GM18508 (cell line): ENCODE measurements around the gene ZNF454.

ENCODE experiments used
- ATAC-seq: cut with Tn5 transposase; IDR thresholded peaks from one replicate; pipeline ENCODE4 v1.9.1; 2021; ENCODE audit warnings: moderate number of reproducible peaks; ENCODE audit not compliant: insufficient read depth, unreplicated experiment

Gene ZNF454

DNA sequence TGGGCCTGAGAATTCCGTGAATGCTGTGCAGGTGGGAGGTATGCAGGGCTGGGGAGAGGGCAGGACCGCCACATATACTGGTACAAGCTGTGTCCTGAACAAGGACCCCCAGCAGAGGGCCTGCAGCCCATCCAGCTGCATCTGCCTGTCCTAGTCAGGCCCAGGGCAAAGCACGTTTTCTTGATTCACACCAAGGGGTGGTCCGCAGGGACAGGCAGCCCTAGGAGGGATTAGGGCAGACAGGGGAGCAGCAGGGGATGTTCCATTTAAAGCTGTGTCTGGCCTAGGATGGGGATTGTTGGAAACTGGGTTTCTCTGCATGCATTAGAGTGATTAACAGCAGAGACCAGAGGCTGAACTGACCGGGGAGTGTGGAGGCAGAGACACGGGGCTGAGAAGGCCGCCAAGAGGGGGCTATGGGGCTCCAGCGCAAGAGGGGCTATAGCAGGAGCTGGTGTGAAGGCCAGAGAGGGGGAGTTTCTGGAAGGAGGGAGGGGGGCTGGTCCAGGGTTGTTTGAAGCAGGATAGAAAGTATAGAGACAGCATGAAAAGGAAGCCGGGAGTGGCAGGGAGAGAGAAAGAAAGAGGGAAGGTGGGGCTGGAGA lies 51.4 kb downstream of the ZNF454 start:
- no peak for ATAC-seq

DNA sequence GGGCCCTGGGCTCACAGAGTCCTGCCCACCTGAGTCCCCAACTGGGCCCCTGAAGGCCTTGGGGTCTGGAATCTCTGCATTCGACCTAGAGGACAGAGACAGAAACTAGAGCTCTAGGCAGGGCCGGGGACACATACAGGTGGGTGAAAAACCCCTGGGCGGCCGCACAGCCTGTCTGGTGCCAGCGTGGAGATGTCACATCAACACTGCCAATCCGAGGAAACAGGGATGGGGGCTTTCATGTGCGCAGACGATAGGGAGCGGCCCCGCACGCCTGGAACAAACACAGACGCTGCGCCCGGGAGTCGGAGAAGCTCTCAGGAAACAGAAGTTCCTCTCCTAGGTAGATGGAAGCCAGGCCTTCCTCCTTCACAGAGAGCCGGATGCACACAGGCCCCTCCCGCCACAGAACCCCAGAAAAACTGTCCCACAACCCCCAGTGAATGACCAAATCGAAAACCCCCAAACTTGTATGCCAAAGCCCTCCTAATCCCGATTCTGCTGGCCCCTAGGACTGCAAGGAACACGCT lies 52.3 kb downstream of the ZNF454 start:
- ATAC-seq, result no peak

DNA sequence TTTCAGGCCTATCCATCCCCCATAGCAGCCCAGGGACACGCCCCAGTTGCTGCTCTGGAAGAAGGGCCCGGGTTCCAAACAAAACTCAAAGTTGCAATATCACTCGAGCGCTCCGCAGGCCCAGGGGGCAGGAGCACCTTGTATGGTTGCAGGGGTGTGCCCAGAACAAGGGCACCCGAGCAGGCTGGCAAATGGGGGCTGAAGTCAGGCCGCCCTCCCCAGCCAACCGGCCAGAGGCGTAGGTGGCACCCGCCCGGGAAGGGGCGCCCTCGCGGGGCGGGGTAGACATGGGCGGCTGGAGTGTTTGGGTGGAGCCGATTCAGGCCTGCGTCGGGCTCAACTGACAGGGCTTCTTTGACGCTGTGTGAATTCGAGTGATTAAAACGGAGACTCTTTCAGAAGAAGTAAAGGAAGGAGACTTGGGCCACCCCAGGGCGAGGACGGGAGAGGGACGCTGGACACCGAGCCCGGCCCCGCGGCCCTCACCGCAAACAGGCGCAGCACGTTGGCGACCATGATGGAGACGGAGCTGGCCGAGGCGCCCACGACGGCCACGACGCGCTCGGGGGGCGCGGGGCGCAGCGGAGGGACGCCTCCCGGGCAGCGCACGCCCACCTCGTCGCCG lies 53.1 kb downstream of the ZNF454 start:
- no peak for ATAC-seq

DNA sequence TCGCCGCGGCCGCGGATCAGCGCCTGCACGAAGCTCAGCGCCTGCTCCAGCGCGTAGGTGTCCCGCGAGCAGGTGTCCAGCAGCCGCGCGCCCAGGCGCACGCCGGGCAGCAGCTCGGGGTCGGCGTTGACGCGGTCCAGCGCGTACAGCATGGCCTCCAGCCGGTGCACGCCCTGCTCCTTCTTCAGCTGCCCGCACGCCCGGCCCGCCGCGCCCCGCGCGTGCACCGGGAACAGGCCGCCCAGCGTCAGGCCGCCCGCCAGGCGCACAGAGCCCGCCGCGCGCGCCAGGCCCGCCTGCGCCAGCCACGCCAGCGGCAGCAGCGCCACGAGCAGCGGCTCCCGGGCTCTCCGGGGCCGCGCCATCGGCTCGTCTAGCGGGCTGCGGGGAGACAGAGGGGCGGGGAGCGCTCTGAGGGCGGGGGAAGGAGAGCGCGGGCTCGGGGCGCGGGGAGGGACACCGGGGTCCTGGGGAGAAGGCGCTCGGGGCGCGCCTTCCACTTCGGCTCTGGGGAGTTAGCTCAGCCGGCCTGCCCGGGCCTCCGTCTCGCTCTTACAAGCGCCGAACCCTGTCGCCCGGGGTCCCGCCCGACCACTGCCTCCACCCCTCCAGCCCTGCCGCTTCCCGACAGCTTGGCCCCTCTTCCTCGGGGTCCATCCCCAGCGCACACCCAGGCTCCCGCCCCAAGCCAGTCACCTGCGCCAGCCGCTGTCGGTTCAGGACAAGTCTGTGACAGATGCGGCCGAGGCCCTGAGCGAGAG lies 53.8 kb downstream of the ZNF454 start, which contains the start of gene GRM6:
Gene GRM6 (minus strand): TSS at position 741 of the 761 bp plus-strand sequence. CDS start 376 bp downstream, at position 365.
- no peak for ATAC-seq

DNA sequence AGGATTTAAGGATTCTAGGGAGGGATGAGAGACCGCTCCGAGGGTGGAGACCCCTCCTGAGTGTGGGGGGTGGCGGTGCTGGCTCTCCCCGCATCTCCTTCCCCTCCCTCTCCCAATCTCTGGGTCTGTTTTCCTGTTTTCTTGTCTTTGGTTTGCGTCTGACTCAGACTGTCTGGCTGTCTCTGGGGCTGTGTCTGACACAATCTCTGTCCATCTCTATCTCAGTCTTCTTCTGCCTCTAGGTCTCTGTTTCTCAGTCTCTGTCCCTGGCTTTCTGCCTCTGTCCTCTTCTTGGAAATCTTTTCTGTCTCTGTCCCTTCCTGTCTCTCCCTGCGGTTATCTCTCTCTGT lies 54.3 kb downstream of the ZNF454 start:
- no peak for ATAC-seq

DNA sequence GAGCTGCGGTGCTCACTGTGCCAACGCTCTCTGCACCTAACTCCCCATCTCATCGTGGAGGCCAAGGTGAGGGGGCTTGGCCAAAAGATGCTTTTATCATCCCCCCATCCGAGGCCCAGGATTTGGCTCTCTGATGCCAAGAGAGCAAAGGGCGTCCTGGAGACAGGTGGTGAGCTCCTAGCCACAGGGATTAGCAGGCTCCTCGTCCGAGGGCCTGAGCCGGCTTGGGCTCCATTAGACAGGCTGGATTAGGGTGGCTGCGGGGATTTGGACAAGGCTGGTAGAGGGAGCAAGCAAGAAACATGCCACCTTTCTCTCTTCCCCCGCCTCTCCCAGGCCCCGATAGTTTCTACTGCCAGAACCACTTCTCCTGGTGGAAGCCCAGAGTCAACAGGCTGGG lies 55.2 kb downstream of the ZNF454 start:
- no peak for ATAC-seq

DNA sequence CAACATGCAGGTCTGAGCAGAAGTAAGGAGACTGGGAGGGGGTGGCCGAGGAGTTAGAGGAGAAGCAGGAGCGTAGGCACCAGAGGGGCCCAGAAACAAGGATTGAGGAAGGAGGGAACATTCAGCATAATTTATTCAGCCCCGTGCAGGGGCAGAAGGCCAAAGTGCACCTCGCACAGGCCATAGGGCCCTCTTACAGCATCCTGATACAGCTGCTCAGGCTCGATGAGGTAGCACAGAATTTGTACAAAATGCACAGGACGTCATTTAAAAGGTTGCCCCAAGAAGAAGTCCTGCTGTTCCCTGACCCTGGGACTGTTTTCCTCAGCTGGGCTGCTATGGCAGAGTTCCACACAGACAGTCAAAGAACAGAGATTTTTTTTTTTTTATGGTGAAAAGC lies 56.2 kb downstream of the ZNF454 start:
- ATAC-seq, result no peak

DNA sequence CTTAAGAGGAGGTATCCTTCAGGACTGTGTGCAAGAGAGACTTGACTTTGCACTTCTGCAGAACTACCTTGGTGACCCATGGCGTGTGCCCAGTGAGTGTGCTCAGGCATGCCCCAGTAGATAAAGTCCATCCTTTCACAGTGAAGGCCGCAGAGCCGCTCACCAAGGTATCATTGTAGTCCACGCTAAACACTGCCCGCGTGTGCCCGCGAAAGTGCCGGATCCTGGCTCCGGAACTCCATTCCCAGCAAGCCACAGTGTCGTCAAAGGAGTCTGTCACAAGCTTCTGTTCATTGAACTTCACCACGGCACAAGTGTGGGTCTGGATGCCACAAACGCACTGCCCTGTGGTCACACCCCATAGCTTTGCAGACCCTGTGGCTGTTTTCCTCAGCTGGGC lies 57.4 kb downstream of the ZNF454 start:
- no peak for ATAC-seq

DNA sequence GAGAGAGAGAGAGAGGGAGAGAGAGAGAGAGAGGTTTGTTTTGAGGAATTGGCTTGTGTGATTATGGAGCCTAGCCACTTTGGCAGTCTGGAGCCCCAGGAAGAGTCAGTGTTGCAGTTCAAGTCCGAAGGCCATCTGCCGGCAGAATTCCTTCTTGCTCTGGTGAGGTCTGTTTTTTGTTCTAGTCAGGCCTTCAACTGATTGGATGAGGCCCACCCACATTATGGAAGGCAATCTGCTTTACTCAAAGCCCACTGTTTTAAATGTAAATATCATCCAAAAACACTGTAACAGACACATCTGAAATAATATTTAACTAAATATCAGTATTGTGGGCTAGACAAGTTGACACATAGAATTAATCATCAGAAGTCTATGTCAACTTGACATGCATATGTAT lies 65.6 kb downstream of the ZNF454 start:
- no peak for ATAC-seq

DNA sequence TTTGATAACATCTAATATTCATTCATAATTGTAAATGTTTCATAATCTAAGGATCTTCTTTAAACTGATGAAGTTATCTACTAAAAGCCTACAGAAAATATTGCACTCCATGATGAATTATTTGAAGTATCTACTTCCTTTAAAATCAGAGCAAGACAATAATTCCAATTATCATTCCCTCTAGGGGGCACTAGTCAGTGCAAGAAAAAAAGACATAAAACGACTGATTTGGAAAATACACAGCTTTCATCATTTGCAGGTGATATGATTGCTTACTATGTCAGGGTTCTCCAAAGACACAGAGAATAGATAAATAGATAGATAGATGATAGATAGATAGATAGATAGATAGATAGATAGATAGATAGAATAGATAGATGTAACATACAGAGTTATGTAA lies 67.7 kb downstream of the ZNF454 start:
- ATAC-seq, result no peak
